Ovary (tissue), 3 donors: ENCODE measurements around the gene PLPPR3.

ENCODE experiments used
- CTCF ChIP-seq, 3 donors: fragments of 450-650 bp in 2 of 3; fragments of 200-600 bp in 1 of 3; IDR thresholded peaks; one replicate each; pipeline versions ENCODE4 v1.5.1 to v1.8.0; 2016 to 2022; ENCODE audit warnings: antibody characterized with exemption in 3 of 3, mild to moderate bottlenecking in 1 of 3
- EP300 ChIP-seq: sonication (generic); formaldehyde crosslinking; IDR thresholded peaks from one replicate; pipeline ENCODE4 v1.6.1; 2017; ENCODE audit warnings: antibody characterized with exemption
- POLR2A ChIP-seq: fragments of 450-650 bp; IDR thresholded peaks from one replicate; pipeline ENCODE4 v1.6.1; 2017; ENCODE audit warnings: antibody characterized with exemption, mild to moderate bottlenecking, moderate library complexity
- donor health status: DM: no; HTN: no; CAD: no.

- TF ChIP-seq EP300 (no peak), CTCF (IDR thresholded peaks at IDR 0.05) (no peak), POLR2A (no peak)
Observed at GRCh38 chr19:769616-770015, 52.1 kb downstream of the PLPPR3 start.
